HG03565 (cell line): ENCODE measurements around the gene EZR.

Source experiments
- ATAC-seq: cut with Tn5 transposase; IDR thresholded peaks from one replicate; pipeline ENCODE4 v1.9.1; 2021; ENCODE audit warnings: mild to moderate bottlenecking, moderate library complexity; ENCODE audit not compliant: unreplicated experiment

EZR gene

DNA sequence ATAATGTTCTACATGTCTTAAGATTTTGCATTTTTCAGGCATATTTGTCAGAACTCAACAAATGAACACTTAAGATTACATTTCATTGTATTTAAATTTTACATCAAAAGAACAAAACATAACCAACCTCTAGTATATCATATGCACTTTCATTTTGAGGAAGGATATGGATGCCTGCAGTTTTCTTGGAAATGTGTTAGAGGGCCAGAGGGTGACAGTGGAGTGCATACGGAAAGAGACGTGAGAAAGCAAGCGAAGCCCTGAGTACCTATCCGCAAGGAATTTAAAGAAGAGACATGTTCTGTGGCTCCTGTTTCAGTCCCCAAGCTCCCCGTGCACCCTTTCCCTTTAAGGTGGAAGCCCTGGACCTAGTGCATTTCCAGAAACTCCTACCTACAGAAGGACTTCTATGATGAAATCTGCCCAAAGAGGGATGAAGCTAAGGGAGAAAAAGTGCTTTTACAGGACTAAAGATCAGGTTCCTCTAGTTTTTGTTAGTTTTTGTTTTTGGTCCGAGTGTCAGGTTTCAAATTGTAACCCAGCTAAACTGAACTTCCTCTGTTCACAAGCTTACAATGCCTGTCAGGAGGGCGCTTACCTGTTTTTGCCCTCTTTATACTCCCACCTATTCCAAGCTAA is 38.8 kb downstream of the EZR start:
- no peak for ATAC-seq

DNA sequence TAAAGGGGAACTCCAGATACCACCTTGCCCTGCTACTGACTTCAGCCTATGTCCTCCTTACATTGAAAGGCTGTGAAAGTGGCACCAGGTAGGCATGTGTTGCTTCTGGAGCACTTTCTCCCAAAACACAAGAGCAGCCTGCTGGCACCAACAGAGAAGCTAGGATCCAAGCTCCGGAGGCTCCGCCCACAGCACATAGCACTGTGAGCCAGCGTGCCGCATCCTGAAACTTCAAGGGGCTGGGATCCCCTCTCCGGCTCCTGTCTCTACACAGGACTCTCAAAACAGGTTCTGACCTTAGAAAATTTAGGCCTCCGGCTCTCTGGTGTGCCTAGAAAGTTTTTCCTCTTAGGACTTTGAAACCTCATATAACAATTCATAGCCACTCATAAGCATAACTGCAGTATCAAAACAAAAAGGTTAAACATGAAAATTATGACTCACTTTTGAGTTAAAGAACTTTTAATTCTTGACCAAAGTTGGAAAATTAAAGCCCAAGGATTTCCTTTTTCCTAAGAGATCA is 41.1 kb downstream of the EZR start:
- ATAC-seq, result no peak

DNA sequence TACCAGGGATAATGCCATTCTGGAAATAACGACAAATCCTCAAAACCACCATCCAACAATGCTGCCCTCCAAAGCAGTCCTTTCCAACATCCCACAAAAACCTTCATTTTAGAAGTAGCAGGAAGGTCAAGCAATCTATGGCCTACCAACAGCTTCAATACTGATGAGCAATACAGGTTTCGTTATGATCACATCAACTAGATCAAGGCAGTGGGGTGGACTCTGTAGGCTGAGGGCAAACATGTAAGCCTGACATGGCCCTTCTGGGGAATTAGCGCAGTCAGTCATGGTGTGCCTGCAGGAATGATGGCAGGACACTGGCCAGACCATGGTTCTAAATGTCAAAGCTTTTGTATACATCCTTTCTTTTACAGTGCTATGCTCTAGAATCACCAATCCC is 41.7 kb downstream of the EZR start:
- ATAC-seq, result no peak

DNA sequence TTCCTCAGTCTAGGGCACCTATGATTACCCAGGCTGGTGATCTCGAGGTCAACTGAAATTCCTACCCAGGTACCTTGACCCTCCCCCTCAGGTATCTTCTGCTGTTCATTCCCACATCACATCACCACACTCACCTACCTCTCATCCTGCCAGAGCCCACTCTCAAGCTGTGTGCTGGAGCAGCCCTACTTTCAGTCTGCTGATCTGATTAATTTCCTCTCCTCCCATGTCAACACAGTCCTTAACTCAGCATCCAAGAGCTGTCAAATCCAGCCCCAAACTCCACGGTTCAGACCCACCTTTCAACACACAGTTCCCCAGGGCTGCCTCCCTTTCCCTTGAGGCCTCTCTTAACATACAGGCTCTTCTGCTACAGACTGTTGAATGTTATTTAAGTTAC is 42.4 kb downstream of the EZR start:
- ATAC-seq, result no peak

DNA sequence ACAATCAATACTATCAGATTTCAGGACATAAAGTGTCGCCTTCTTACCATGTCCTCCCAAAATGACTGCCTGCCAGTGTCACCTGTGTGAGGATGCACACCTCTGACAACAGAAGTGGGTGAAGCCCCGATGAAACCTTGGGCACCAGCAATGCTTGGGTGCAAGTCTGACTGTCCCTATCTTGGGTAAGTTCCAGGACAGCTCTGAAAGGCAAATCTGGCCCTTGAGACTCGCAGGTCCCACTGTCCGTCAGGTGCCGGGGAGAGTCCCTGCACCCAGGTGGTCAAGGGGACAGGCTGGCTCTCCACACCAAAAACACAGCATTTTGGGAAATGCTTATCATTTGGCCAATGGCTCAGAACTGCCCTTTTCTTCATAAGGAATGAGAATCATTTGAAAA is 43.3 kb downstream of the EZR start:
- ATAC-seq, result no peak

DNA sequence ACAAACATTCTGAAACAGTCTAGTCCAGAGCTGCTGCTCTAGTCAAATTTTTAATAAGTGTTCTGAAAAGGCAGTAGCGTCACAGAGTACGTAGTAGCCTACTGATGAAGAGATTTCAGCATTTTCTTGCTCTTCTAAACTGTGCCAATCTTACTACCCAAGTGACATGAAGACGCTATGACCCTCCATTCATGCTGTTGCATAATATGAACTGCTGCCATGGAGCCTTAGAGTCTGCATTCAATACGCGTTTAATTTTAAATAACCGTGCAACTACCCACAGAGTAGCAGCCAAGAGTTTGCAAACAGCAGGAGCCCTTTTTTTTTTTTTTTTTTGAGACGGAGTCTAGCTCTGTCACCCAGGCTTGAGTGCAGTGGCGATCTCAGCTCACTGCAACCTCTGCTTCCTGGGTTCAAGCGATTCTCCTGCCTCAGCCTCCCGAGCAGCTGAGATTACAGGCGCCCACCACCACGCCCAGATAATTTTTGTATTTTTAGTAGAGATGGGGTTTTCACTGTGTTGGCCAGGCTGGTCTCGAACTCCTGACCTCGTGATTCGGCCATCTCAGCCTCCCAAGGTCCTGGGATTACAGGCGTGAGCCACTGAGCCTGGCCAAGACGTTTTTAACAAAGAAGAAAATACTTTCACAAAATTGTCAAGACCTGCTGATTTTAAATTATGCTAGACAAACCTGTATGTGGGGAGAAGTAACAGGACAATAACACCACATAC is 44.3 kb downstream of the EZR start:
- no peak for ATAC-seq

DNA sequence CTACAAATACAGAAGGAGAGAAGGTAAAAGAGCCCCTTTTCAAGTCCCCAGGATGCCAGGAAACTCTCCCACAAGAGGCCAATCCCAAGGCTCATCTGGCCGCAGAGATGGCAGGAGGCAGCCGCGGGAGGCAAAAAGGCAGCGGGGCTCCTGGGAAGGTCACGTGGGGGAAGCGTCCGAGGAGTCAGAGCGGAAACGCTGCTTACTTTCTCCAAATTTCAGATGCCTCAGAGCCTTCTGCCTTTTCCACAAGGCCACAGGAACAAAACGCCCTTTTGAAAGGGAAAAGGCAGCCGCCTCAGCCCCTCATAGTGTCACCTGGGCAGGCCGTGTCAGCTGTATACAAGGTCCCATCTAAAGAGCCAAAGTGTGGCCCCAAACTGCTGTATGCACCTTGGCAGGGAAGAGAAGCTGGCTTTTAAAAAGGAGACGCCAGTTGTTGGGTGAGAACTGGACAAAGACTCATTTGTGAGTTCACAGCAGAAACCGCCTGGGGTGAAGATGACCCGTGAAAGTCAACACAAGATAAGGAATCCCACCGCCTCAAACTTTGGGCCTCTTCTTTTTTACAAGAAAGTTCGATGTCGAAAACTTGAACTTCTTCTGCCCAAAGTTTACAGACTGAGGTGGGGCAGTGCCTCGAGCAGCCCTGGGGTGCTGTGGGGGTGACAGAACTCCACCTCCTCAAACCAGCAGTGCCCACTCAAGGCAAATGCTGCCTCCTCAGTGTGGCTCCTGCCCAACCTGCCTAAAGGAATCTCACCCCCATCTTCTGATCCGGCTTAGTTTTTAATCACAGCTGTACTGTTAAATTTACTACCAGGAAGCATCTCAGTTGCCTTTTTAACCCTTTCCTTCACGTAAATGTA is 45.4 kb downstream of the EZR start:
- ATAC-seq, result no peak

DNA sequence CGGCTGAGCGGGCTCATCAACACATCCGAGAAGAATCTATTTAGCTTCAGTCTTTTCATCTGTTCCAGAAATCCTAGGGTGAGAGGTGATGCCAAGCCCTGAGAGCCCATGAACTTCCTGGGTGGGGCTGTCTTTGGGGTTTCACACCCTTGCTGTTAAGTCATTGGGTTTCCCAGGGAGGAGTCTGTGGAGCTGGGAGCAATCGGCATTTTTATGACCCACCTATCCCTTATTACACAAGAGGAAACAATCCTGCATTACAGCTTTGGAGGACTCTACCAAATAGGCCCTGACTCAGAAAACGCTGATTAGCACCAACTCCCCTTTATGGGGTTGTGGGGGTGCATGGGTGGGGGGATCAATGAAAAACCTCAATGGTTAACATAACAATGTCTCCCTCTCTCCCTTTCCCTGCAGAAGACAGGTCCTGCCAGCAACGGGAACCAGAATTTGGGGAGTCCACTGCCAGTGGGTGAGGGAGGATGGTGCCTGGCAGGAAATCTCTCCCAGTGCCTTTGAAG is 46.3 kb downstream of the EZR start:
- no peak for ATAC-seq

DNA sequence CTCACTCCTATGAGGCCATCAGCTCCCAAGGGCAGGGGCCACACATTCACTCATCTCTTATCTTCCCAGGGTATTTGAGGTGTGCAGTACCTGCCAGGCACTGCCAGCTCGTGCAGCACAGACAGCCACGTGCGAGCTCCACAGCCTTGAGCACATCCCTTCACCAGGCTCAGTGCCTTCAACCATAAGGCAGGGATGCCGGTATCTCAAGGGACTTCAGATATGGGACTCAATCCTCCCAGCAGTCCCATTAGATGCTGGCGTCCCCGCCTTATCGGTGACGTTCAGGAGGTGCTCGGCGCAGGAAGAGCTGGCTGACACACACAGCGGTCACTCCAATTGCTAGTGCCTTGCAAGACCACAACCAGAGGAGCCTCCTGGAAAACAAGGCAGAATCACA is 47.0 kb downstream of the EZR start:
- no peak for ATAC-seq

DNA sequence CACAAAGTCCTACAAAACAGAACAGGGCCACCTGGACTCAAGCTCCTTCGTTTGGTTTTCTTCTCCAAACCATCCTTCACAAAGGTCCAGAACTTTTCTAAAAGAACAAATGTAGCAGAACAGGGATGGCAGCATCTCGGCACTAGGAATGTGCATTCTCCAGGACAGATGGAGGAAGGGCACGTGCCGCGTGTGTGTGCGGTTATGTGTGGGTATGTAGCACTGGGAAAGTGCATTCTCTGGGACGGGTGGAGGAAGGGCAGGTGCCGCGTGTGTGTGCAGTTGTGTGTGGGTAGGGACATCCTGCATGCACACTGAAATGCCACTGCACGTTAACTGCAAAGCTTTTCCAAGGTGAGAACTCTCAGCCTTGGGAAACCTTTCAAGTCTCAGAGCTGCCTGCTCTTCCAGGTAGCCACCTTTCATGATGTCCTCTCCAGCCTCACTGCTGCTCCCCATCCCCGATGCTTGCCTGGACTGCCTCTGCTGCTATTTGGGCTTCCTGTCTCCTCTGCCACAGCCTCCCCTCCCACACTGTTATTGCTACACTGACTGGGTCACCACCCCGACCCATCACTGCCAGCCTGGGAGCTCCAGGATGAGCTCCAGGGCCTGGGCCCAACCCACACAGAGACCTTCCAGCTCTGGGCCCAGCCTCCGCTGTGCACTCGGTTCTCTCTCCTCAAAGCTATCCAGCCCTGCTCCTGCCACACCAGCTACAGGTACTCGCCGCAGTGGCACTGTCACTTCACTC is 47.6 kb downstream of the EZR start:
- ATAC-seq, result no peak

DNA sequence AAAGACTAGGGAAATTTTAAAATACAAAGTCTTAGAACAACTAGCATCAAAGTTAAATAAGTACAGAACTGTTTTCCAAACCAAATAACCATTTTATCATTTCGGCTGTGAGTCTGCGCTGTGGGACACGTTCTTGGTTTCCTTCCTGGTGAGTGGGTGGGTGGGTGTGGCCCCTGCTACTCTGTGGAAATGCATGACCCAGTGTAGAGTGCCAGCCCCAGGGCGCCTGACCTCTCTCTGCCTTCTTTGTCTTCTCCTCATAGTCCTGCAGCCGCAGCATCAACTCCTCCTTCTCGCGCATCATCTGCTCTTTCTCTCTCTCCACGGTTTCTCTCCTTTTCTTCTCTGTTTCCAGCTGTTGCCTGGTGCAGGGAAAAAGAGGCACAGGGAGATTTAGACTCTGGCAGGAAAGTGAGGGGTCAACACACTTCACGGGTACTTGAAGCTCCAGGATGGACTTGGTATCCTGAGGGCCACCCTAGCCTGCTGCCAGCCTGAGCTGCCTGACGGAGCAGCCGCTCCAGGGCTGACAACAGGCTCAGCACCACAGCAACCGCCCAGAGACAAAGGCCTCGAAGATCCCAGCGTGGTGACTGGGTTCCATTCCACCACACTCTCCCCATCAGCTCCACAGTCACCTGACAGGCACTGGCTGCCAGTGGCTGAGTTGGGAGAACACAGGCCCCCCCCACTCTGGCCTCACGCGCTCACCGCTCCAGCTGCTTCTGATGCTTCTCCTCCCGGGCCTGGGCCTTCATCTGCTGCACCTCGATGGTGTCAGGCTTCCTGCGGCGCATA is 48.4 kb downstream of the EZR start:
- no peak for ATAC-seq

DNA sequence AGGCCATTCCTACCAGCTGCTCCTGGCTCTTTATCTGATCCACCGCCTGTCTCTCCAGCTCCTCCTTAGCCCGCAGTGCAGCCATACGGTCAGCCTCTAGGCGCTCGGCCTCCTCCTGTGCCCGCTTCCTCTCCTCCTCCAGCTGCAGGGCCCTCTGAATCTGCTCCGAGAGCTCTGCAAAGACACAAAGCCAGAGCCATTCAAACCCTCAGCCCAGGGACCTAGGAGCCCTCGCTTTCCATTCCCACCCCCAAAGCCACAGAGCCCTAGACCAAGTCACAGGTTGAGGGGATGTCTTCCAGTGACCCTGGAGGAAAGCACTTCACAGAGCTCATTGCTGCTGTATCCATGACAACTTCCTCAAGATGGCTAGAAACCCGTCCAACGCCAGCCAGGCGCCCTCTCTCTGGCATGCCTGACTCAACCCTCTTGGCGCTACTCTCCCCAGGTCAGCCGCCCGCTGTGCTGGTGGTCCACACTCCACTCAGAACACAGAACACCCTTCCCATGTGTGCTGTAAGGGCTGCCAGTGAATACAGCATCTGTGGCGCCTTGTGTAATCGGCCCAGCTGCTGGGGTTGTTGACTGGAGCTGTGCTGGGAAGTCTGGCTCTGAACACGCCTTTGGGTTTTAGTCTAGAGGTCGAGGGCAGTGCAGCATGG is 49.3 kb downstream of the EZR start:
- ATAC-seq, result no peak

DNA sequence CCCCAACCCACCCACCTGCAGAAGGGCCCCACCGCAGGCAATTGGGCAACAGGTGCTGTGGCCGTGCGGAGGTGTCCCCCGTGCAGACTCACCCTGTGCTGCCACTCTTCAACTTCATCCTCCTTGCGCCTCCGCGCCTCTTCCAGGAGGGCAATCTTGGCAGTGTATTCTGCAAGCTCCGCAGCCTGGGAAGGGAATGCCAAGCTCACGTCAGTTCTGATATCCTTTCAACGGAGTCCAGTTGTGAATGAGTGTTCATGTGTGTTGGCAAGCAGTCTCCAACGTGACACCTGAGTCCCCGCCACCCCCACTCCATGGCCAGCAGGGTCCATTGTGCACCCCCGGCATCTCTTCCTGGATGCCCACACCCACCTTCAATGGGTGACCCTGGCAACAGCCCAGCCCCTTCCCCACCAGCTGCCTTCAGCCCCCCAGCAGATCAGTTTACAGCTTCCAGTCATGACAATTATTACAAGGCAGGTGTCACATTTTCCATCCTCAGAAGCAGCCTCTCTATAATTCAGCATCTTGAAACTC is 49.9 kb downstream of the EZR start:
- no peak for ATAC-seq

DNA sequence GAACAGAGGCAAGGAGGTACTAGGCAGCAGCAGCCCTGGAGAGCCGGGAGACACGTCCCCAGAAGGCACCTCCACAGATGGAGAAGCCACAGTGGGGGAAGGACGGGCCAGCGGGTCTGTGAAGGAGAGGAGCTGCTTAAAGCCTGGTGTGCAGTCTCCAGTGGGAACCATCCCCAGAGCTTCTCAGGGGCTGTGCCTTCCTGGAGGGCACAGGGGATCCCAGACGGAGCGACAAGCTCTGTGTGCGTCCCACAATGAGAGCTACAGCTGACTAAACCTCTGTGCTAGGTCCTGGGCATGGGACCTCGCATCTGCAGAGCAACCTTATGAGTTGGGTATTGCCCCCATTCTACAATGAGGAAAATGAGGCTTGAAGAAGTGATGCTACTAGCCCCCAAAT is 50.7 kb downstream of the EZR start:
- ATAC-seq, result no peak

DNA sequence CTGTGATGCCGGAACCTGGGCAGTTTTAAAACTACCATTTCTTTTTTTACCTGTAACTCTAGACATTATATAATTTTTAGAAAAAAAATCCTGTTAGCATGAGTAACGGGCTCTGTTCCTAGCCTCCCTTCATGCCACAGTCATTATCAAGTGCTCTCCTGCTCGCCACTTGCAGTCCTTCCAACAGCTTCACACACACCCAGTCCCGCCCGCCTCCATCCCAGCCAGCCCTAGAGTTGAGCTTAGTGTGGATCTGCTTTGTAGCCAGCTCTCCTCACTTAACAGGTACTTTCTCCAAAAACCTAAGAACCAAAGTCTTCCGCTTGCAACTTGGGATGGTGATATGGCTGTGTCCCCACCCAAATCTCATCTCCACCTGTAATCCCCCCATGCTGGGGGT is 51.5 kb downstream of the EZR start:
- ATAC-seq, result no peak

DNA sequence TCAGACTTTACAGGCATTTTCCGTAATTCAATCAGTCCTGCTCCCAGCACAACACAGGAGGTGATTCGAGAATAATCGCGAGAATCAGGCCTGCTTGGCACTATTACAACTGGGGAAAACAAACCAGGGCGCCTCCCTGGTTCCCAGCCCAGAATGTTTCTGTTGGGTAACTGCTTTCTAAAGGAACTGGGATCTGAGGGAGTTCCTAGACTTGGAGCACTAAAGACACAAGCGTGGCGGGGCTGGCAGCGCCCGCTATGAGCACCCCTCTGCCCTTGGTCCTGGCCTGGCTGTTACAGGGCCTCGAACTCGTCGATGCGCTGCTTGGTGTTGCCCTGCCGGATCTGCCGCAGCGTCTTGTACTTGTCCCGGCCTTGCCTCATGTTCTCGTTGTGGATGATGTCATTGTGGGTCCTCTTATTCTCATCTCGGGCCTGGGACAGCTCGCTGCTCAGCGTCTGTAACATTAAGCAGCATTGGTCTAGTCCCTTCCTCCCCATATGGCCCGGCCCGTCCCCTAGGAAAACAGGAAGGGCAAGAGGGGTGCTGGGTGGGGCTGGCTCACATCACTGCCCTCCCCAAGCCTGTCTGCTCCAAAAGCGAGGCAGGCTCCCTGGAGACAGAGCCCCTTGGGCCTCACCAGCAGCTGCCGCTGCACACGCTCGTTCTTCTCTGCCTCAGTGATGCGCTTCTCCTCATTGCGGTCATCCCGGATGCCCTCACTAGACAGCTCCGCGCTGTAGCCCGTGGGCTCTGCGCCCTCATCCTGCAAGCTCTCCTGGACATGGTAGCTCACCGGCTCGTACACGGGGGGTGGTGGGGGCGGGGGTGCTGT is 52.3 kb downstream of the EZR start:
- ATAC-seq, result no peak

DNA sequence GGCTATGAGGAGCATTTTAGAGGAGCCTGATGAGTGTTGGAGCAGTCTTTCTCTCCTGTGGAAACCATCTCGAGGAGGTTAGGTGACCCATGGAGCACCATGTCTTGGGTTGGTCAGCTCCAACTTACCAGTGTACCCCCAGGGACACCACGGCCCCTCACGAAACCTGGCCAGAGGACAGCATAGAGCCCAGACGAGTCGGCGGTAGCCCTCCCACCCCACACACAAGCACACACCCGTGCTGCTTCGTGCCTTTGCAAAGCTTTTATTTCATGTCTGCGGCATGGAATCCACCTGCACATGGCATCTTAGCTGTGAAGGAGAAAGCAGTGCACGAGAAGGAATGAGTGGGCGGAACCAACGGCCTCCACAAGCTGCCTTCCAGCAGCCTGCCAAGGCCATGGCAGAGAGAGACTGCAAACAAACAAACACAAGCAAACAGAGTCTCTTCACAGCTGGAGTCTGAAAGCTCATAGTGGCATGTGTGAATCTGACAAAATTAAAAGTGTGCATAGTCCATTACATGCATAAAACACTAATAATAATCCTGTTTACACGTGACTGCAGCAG is 53.6 kb downstream of the EZR start:
- ATAC-seq, result no peak

DNA sequence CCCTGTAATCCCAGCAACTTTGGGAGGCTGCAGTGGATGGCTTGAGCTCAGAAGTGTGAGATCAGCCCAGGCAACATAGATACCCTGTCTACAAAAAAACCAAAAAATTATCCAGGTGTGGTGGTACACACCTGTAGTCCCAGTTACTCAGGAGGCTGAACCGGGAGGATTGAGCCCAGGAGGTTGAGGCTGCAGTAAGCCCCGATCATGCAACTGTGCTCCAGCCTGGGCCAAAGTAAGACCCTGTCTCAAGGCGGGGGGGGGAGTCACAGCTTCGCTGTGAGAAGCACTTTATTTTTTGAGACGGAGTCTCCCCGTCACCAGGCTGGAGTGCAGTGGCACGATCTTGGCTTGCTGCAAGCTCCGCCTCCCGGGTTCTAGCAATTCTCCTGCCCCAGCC is 54.2 kb downstream of the EZR start:
- no peak for ATAC-seq
